ENCODE measurements around the gene CD200. TPM values are rescaled to one million over a fixed set of nuclear protein-coding genes. Genes with fewer than 3 reads are reported as not detected.
A peak's percentile ranks its signal among the peaks of the same experiment; 100 is the strongest.

CD200 gene
- total RNA-seq, 6 experiments from 2014 or later: 0.25 to 0.40 TPM; not detected in 4

DNA sequence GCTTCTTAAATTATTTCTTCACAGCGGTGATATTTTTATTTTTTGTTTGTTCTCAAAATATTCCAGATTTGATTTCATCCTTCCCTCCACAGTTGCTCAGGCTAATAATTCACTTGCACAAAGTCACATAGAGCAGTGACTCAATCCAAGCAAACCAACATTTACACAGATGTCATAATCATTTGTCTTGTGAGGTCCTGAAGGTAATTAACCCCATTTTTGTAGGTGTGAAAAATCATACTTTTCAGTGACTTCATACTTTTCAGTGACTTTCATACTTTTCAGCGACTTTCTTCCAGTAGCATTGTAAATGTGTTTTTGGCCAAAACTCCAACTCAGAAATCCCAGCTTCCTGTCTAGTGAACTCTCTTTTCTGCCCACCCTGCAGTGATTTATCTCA lies 32.1 kb downstream of the CD200 start:
- no peaks in the 10 kb centered on the region for H3K9me3 ChIP-seq
- no peak overlapping the region for H3K27ac ChIP-seq
- no peak for DNase-seq
- H3K27me3 ChIP-seq: no peaks in the 10 kb centered on the region
- no peak for TF ChIP-seq POLR2A (IDR thresholded peaks at IDR 0.05)
- TF ChIP-seq, protein P1, sequence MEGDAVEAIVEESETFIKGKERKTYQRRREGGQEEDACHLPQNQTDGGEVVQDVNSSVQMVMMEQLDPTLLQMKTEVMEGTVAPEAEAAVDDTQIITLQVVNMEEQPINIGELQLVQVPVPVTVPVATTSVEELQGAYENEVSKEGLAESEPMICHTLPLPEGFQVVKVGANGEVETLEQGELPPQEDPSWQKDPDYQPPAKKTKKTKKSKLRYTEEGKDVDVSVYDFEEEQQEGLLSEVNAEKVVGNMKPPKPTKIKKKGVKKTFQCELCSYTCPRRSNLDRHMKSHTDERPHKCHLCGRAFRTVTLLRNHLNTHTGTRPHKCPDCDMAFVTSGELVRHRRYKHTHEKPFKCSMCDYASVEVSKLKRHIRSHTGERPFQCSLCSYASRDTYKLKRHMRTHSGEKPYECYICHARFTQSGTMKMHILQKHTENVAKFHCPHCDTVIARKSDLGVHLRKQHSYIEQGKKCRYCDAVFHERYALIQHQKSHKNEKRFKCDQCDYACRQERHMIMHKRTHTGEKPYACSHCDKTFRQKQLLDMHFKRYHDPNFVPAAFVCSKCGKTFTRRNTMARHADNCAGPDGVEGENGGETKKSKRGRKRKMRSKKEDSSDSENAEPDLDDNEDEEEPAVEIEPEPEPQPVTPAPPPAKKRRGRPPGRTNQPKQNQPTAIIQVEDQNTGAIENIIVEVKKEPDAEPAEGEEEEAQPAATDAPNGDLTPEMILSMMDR (IDR thresholded peaks at IDR 0.05): no peak
- no peak overlapping the region for H3K4me3 ChIP-seq
- H3K36me3 ChIP-seq: no peaks in the 10 kb centered on the region
- H3K4me1 ChIP-seq: no peaks in the 10 kb centered on the region
- intact Hi-C loops (cut with DNase I): no loop called here
- WGBS (ENCODE audit: insufficient coverage, low coverage, low lambda C conversion rate, missing lambda C conversion rate): 49% methylated on average over 2 of the region's 2 CpGs
- peak in 1 of 4 donors; percentile 40 for ATAC-seq

DNA sequence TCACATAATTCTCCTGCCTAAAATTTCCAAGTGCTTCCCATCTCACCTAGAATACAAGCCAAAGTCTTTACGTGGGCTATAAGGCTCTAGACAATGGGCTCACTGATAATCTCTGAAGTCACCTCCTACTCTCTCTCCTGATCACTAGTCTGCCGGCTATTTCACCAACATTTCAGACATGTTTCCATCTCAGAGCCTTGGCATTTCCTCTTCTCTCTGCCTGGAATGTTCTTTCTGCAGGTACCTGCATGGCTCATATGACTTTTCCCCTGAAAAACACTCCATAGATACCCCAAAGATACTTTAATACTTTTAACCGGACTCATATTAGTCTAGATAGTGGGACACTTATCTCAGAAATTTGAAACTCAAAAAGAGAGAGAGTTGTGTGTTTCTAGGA lies 32.7 kb downstream of the CD200 start:
- no peak overlapping the region for H3K27ac ChIP-seq
- no peaks in the 10 kb centered on the region for H3K27me3 ChIP-seq
- no peak overlapping the region for H3K4me3 ChIP-seq
- 39% methylated on average over 3 of the region's 3 CpGs for WGBS (ENCODE audit: insufficient coverage, low coverage, low lambda C conversion rate, missing lambda C conversion rate)
- DNase-seq: no peak
- intact Hi-C loops (cut with DNase I): no loop called here
- ATAC-seq: no peak
- no peak for TF ChIP-seq POLR2A (IDR thresholded peaks at IDR 0.05)
- TF ChIP-seq, protein P1 (IDR thresholded peaks at IDR 0.05): no peak
- H3K36me3 ChIP-seq: no peaks in the 10 kb centered on the region
- no peaks in the 10 kb centered on the region for H3K4me1 ChIP-seq
- no peaks in the 10 kb centered on the region for H3K9me3 ChIP-seq

DNA sequence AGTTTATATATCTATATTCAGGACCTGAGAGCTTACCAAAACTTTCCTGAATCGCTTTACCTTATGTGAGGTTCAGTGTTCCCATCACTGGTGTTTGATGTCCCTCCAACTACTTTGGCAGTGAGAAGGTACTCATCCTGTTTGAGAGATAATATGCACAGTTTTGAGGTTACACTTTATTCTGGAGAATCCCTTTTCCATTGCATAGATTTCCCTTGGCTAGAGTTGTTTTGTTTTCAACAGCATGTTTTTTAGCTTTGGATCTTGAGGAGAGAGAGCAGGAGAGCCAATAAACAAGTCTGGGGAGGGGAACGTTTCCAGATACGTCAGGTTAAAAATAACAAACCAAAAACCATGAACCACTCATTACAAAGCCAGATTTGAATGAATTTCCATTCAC lies 33.6 kb downstream of the CD200 start:
- Histone ChIP-seq H3K27ac (no peak overlapping the region), H3K4me3 (no peak overlapping the region), H3K9me3 (no peaks in the 10 kb centered on the region), H3K4me1 (no peaks in the 10 kb centered on the region), H3K27me3 (no peaks in the 10 kb centered on the region), H3K36me3 (no peaks in the 10 kb centered on the region)
- no peak for TF ChIP-seq POLR2A (IDR thresholded peaks at IDR 0.05)
- TF ChIP-seq, protein P1 (IDR thresholded peaks at IDR 0.05): no peak
- DNase-seq (no peak), ATAC-seq (no peak)
- intact Hi-C loops (cut with DNase I): no loop called here
- WGBS (ENCODE audit: insufficient coverage, low coverage, low lambda C conversion rate, missing lambda C conversion rate): 52% methylated on average over 3 of the region's 3 CpGs

DNA sequence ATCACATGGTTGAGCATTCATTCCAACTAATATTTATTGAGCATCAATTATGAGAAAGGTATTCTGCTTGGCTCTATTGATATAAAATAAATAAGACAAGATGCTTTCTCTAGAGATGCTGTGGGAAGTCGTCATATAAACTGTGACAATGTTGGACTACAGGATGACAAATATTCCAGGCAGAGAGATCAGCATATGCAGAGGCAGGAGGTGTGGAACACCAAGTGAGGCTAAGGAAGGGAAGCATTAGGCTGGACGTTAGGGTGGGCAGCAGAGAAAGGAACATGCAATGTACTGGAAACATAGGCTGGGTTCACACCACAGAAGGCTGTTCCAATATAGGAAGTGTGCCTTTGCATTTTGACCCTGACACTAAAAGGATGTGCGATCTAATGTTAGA lies 38.6 kb downstream of the CD200 start:
- no peak for ATAC-seq
- no peak for TF ChIP-seq POLR2A (IDR thresholded peaks at IDR 0.05)
- TF ChIP-seq, protein P1 (IDR thresholded peaks at IDR 0.05): no peak
- no peaks in the 10 kb centered on the region for H3K9me3 ChIP-seq
- no peaks in the 10 kb centered on the region for H3K27me3 ChIP-seq
- 63% methylated on average over 3 of the region's 3 CpGs for WGBS (ENCODE audit: insufficient coverage, low coverage, low lambda C conversion rate, missing lambda C conversion rate)
- H3K36me3 ChIP-seq: no peaks in the 10 kb centered on the region
- H3K4me1 ChIP-seq: no peaks in the 10 kb centered on the region
- H3K27ac ChIP-seq: no peak overlapping the region
- intact Hi-C loops (cut with DNase I): no loop called here
- H3K4me3 ChIP-seq: no peak overlapping the region
- no peak for DNase-seq

DNA sequence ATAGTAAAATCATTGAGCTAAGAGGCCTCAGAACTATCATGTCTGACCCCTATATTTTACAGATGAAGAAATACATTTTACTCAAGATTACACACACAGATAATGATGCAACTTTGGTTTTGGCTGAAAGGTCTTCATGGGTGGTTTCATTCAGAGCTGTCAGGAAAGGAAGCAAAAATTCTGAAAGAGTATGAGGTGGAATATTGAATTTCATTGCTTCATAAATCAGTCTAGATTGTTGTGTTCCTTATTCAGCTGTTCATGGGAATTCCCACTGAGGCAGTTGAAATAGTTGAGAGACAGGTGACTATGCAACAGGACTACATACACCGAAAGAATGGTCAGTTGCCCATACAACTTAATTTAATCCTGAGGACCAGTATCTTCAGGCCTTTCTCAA lies 39.4 kb downstream of the CD200 start:
- no peak overlapping the region for H3K4me3 ChIP-seq
- no peak for ATAC-seq
- H3K4me1 ChIP-seq: no peaks in the 10 kb centered on the region
- no peaks in the 10 kb centered on the region for H3K9me3 ChIP-seq
- TF ChIP-seq, protein P1 (IDR thresholded peaks at IDR 0.05): no peak
- no peak for TF ChIP-seq POLR2A (IDR thresholded peaks at IDR 0.05)
- intact Hi-C loops (cut with DNase I): no loop called here
- DNase-seq: no peak
- no peak overlapping the region for H3K27ac ChIP-seq
- 77% methylated on average over 1 of the region's 1 CpG for WGBS (ENCODE audit: insufficient coverage, low coverage, low lambda C conversion rate, missing lambda C conversion rate)
- H3K27me3 ChIP-seq: no peaks in the 10 kb centered on the region
- H3K36me3 ChIP-seq: no peaks in the 10 kb centered on the region

Data from right lobe of liver (tissue), 6 donors.